ENCODE results near the gene TRIM51.
"Not testable (repeated sequence)": the region's sequence is repeated elsewhere in the genome, so short reads cannot be mapped to it uniquely, and the experiment has no call there.

TRIM51 gene, protein sequence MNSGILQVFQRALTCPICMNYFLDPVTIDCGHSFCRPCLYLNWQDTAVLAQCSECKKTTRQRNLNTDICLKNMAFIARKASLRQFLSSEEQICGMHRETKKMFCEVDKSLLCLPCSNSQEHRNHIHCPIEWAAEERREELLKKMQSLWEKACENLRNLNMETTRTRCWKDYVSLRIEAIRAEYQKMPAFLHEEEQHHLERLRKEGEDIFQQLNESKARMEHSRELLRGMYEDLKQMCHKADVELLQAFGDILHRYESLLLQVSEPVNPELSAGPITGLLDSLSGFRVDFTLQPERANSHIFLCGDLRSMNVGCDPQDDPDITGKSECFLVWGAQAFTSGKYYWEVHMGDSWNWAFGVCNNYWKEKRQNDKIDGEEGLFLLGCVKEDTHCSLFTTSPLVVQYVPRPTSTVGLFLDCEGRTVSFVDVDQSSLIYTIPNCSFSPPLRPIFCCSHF

GRCh38 chr11:55882997-55883396 lies at the start of gene TRIM51:
TRIM51 (plus strand) TSS chr11:55883297; CDS start chr11:55885429, 2,132 bp downstream.
- not testable (repeated sequence) for H3K4me3 Mint-ChIP-seq; DNase-seq (ENCODE audit: low spot score in 2 of 2); H3K36me3 Mint-ChIP-seq; H3K4me1 Mint-ChIP-seq; ATAC-seq; H3K27ac Mint-ChIP-seq
- peaks cover 12% of the 10 kb centered on the region for H3K9me3 Mint-ChIP-seq

DNA sequence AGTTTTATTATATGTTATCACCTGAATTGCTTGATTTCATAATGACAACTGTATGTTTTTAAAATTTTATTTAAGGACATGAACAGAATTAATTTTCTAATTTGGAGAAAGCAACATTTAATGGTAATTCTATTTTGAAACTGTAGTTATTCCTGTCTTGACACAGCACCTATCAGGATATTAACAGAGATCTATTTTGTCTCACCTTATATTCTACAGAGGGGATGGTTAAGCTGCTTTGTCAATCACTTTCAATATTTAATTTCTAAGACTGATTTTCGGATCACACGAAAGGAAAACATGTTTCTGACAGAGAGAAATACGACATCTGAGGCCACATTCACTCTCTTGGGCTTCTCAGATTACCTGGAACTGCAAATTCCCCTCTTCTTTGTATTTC lies 44.6 kb upstream of the TRIM51 start, which contains the start of gene OR5D16:
OR5D16 (plus strand) TSS at position 301 of the 400 bp plus-strand sequence; CDS start at position 301, 0 bp downstream.
- no peak for ATAC-seq
- no peaks in the 10 kb centered on the region for H3K36me3 Mint-ChIP-seq

GRCh38 chr11:55847453-55847852 lies 35.6 kb upstream of the TRIM51 start:
- H3K4me1 Mint-ChIP-seq = no peaks in the 10 kb centered on the region
- ATAC-seq (no peak), DNase-seq (ENCODE audit: low spot score in 2 of 2) (no peak)
- no peaks in the 10 kb centered on the region for H3K36me3 Mint-ChIP-seq
- peaks cover 9% of the 10 kb centered on the region for H3K9me3 Mint-ChIP-seq
- no peak overlapping the region for H3K27ac Mint-ChIP-seq
- H3K4me3 Mint-ChIP-seq = no peak overlapping the region

More for the DNA sequence above, 44.6 kb upstream of the TRIM51 start, which contains the start of gene OR5D16:
- H3K4me3 Mint-ChIP-seq = no peak within 1 kb of the TSS
- DNase-seq (ENCODE audit: low spot score in 2 of 2) = no peak
- H3K4me1 Mint-ChIP-seq = no peaks in the 10 kb centered on the region
- peaks cover 24% of the 10 kb centered on the region for H3K9me3 Mint-ChIP-seq
- H3K27ac Mint-ChIP-seq = no peak within 1 kb of the TSS

GRCh38 chr11:55849037-55849436 lies 34.1 kb upstream of the TRIM51 start:
- ATAC-seq = no peak
- Mint-ChIP-seq H3K27ac (no peak overlapping the region), H3K9me3 (peaks cover 18% of the 10 kb centered on the region), H3K4me3 (no peak overlapping the region), H3K4me1 (no peaks in the 10 kb centered on the region), H3K36me3 (no peaks in the 10 kb centered on the region)
- no peak for DNase-seq (ENCODE audit: low spot score in 2 of 2)

- no peak for DNase-seq (ENCODE audit: low spot score in 2 of 2)
- peaks cover 17% of the 10 kb centered on the region for H3K9me3 Mint-ChIP-seq
- H3K36me3 Mint-ChIP-seq = no peaks in the 10 kb centered on the region
- H3K4me1 Mint-ChIP-seq = no peaks in the 10 kb centered on the region
- ATAC-seq = no peak
- H3K27ac Mint-ChIP-seq = no peak overlapping the region
- H3K4me3 Mint-ChIP-seq = no peak overlapping the region
These were observed 31.0 kb upstream of the TRIM51 start for GRCh38 chr11:55852141-55852540.

DNA sequence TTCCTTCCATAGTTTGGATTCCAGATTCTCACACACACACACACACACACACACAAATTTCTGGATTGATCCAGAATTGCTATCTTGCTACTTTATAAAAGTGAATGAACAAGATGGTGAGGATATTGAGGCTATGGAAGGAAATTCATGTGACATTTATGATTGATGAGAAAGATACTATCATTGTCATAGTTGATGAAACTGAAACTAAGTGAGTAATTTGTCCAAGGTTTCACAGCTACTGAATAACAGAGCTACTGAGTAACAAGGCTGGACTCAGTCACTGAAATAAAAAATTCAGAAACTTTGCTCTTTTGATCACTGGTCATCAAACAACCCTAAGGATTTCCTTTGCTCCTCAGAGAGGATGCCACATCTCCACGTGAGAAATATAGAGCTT lies 28.4 kb upstream of the TRIM51 start:
- Mint-ChIP-seq H3K4me3 (no peak overlapping the region), H3K9me3 (peaks cover 10% of the 10 kb centered on the region), H3K27ac (no peak overlapping the region), H3K36me3 (no peaks in the 10 kb centered on the region), H3K4me1 (no peaks in the 10 kb centered on the region)
- ATAC-seq (no peak), DNase-seq (ENCODE audit: low spot score in 2 of 2) (no peak)

DNA sequence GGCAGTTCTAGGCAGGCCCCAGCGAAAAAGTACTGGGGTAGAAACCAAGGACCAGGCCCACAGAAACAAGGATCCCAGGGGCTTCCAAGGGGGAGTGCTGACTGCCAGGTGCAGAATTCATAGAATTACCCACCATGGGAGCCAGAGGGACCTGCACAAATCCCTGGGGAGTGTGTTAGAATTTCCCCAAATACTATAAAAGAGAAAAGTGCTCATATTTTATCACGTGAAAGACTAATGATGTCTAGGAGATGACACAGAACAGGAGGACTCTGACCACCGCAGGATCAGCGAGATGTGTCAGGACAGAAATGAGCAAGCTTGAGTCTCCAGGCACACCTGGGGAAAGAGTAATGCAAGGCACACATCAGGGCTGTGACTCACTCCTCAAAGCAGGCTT lies 15.7 kb upstream of the TRIM51 start:
- H3K27ac Mint-ChIP-seq; H3K36me3 Mint-ChIP-seq; H3K9me3 Mint-ChIP-seq; H3K4me1 Mint-ChIP-seq; H3K4me3 Mint-ChIP-seq; DNase-seq (ENCODE audit: low spot score in 2 of 2); ATAC-seq: not testable (repeated sequence)

DNA sequence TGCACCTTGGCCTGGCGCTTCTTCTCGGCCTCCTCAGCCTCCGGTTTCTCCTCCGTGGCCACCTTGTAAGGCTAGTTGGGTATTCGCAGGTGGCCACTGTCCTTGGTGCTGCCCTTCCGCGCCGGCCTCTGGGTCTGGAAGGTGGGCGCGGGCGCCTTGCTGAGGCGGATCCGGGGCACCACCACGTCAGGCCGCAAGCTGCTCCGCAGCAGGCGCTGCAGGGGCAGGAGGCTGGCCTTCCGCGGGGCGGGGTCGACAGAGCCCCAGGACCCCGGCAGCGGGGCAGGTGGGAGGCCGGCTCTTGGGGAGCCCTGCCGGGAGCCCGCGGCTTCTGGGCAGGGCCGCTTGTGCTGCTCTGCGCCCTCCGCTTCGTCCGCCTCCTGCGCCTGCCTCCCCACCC lies 10.4 kb upstream of the TRIM51 start:
- not testable (repeated sequence) for H3K4me3 Mint-ChIP-seq; DNase-seq (ENCODE audit: low spot score in 2 of 2); H3K9me3 Mint-ChIP-seq; H3K36me3 Mint-ChIP-seq; H3K4me1 Mint-ChIP-seq; ATAC-seq; H3K27ac Mint-ChIP-seq

GRCh38 chr11:55873146-55873545 lies 10.0 kb upstream of the TRIM51 start:
- not testable (repeated sequence) for H3K4me1 Mint-ChIP-seq; H3K4me3 Mint-ChIP-seq; ATAC-seq; DNase-seq (ENCODE audit: low spot score in 2 of 2); H3K36me3 Mint-ChIP-seq; H3K9me3 Mint-ChIP-seq; H3K27ac Mint-ChIP-seq

DNA sequence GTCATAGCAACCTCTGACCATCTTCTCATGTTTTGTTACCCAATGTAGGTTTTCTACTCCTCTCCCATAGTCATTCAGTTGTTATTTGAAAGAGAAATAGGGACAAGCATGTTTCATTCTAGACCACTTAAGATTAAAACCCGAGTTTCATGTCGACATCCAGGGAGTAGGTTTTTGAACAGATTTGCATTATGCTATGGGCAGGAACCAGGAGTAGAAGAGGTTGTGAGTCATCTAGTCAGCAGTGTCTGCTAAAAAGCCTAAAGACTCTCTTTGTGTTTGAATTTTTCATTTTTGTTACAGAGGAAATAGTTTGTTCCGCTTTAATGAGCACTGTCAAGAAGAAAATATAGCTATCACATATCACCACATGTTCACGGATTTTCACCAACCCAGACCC lies 1.9 kb downstream of the TRIM51 start:
- not testable (repeated sequence) for H3K4me3 Mint-ChIP-seq; H3K4me1 Mint-ChIP-seq; DNase-seq (ENCODE audit: low spot score in 2 of 2); H3K36me3 Mint-ChIP-seq; H3K27ac Mint-ChIP-seq; ATAC-seq
- H3K9me3 Mint-ChIP-seq = peaks cover 10% of the 10 kb centered on the region

DNA sequence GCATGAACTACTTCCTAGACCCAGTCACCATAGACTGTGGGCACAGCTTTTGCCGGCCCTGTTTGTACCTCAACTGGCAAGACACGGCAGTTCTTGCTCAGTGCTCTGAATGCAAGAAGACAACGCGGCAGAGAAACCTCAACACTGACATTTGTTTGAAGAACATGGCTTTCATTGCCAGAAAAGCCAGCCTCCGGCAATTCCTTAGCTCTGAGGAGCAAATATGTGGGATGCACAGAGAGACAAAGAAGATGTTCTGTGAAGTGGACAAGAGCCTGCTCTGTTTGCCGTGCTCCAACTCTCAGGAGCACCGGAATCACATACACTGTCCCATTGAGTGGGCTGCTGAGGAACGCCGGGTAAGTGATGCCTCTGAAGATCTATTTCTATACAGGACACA lies 2.4 kb downstream of the TRIM51 start:
- not testable (repeated sequence) for ATAC-seq, H3K4me1 Mint-ChIP-seq

GRCh38 chr11:55895216-55895615 lies 12.1 kb downstream of the TRIM51 start:
- Mint-ChIP-seq H3K36me3 (no peaks in the 10 kb centered on the region), H3K4me1 (no peaks in the 10 kb centered on the region), H3K27ac (no peak overlapping the region), H3K9me3 (peaks cover 21% of the 10 kb centered on the region), H3K4me3 (no peak overlapping the region)
- DNase-seq (ENCODE audit: low spot score in 2 of 2) (no peak), ATAC-seq (no peak)

More for the DNA sequence above, 2.4 kb downstream of the TRIM51 start:
- H3K9me3 Mint-ChIP-seq = peaks cover 10% of the 10 kb centered on the region
- not testable (repeated sequence) for H3K27ac Mint-ChIP-seq; H3K36me3 Mint-ChIP-seq; H3K4me3 Mint-ChIP-seq; DNase-seq (ENCODE audit: low spot score in 2 of 2)

- no peaks in the 10 kb centered on the region for H3K4me1 Mint-ChIP-seq
- H3K27ac Mint-ChIP-seq = no peak overlapping the region
- H3K9me3 Mint-ChIP-seq = peaks cover 28% of the 10 kb centered on the region
- H3K36me3 Mint-ChIP-seq = no peaks in the 10 kb centered on the region
- ATAC-seq = no peak
- no peak overlapping the region for H3K4me3 Mint-ChIP-seq
- no peak for DNase-seq (ENCODE audit: low spot score in 2 of 2)
These were observed 19.2 kb downstream of the TRIM51 start for GRCh38 chr11:55902308-55902707.

GRCh38 chr11:55914482-55914881 lies 31.4 kb downstream of the TRIM51 start, which contains the start of gene OR5W2:
OR5W2 (minus strand) TSS chr11:55914582; CDS start chr11:55914582, 0 bp downstream.
- H3K4me1 Mint-ChIP-seq = no peaks in the 10 kb centered on the region
- no peak within 1 kb of the TSS for H3K4me3 Mint-ChIP-seq
- DNase-seq (ENCODE audit: low spot score in 2 of 2) (no peak), ATAC-seq (no peak)
- H3K36me3 Mint-ChIP-seq = no peaks in the 10 kb centered on the region
- H3K9me3 Mint-ChIP-seq = peaks cover 8% of the 10 kb centered on the region
- H3K27ac Mint-ChIP-seq = no peak within 1 kb of the TSS

DNA sequence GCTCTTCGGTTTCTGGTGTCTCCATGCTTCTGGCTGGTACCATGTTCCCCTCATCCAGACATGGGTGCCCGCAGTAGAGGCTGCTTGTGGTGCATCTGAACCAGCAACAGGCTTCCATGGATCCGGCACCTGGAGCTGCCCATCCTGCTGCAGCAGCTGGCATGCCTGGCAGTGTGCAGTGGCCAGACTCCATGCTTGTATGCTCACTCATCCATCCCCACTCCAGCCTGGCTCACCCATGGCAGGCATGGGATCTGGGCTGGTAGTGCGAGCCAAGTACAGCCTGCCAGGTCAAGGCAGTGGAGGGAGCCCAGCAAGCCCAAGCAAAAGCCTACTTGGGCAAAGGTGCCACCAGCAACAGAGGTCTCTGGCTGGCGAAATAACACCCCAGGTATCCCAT lies 37.4 kb downstream of the TRIM51 start:
- Mint-ChIP-seq H3K9me3 (no peaks in the 10 kb centered on the region), H3K27ac (no peak overlapping the region), H3K4me1 (no peaks in the 10 kb centered on the region), H3K36me3 (no peaks in the 10 kb centered on the region), H3K4me3 (no peak overlapping the region)
- ATAC-seq (peak; percentile 13), DNase-seq (ENCODE audit: low spot score in 2 of 2) (no peak)

DNA sequence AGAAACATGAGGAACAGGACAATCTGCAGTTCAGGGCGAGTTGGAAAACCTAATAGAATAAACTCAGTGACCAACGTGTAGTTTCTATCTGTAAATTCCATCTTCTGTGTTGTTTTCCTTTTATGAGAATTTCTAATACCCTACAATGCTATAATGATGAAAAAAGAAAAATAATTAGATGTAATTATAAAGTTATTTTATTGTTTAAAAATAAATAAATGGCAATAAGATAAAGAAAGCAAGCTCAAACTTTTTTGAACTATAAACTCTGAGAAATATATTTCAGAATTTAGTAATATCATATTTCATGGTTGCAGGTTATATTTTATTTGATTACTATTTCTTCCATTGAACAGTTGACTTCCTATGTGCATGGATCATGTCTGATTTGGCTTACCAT lies 53.2 kb downstream of the TRIM51 start, which contains the start of gene OR5I1:
OR5I1 (minus strand) TSS at position 101 of the 400 bp plus-strand sequence; CDS start at position 101, 0 bp downstream.
- no peaks in the 10 kb centered on the region for H3K36me3 Mint-ChIP-seq
- H3K4me1 Mint-ChIP-seq = no peaks in the 10 kb centered on the region
- no peak for DNase-seq (ENCODE audit: low spot score in 2 of 2)

More for the DNA sequence above, 53.2 kb downstream of the TRIM51 start, which contains the start of gene OR5I1:
- peaks cover 8% of the 10 kb centered on the region for H3K9me3 Mint-ChIP-seq
- H3K4me3 Mint-ChIP-seq = no peak within 1 kb of the TSS
- H3K27ac Mint-ChIP-seq = no peak within 1 kb of the TSS
- no peak for ATAC-seq
